GM18520 (cell line): Measurements from ENCODE around the gene ETV5.

Source experiments
- ATAC-seq: cut with Tn5 transposase; IDR thresholded peaks from one replicate; pipeline ENCODE4 v1.9.1; 2021; ENCODE audit not compliant: unreplicated experiment

The ETV5 gene

GRCh38 chr3:186124592-186124991, 15.7 kb upstream of the ETV5 start:
- no peak for ATAC-seq

- no peak for ATAC-seq
Measured at GRCh38 chr3:186123012-186123411, 14.1 kb upstream of the ETV5 start.

- ATAC-seq = no peak
Measured at GRCh38 chr3:186121968-186122367, 13.1 kb upstream of the ETV5 start.

- ATAC-seq = no peak
Measured at GRCh38 chr3:186121278-186121677, 12.4 kb upstream of the ETV5 start.

- no peak for ATAC-seq
Measured at GRCh38 chr3:186119499-186119898, 10.6 kb upstream of the ETV5 start.

- no peak for ATAC-seq
Measured at GRCh38 chr3:186118692-186119091, 9.8 kb upstream of the ETV5 start.

GRCh38 chr3:186117521-186118134, 8.7 kb upstream of the ETV5 start:
- ATAC-seq = no peak

- no peak for ATAC-seq
Measured at GRCh38 chr3:186115239-186115996, 6.5 kb upstream of the ETV5 start.

- ATAC-seq = no peak
Measured at GRCh38 chr3:186110975-186111974, 2.4 kb upstream of the ETV5 start.

GRCh38 chr3:186109897-186110803, 1.3 kb upstream of the ETV5 start:
- no peak for ATAC-seq

GRCh38 chr3:186108106-186108940, 566 bp downstream of the ETV5 start:
- ATAC-seq = no peak

- ATAC-seq = no peak
Measured at GRCh38 chr3:186107215-186108105, 1.4 kb downstream of the ETV5 start.

- ATAC-seq = no peak
Measured at GRCh38 chr3:186105543-186105942, 3.3 kb downstream of the ETV5 start.

GRCh38 chr3:186102687-186103086, 6.2 kb downstream of the ETV5 start:
- no peak for ATAC-seq

- ATAC-seq = no peak
Measured at GRCh38 chr3:186100398-186100797, 8.5 kb downstream of the ETV5 start.

GRCh38 chr3:186099178-186099577, 9.7 kb downstream of the ETV5 start:
- no peak for ATAC-seq

- ATAC-seq = no peak
Measured at GRCh38 chr3:186098740-186099139, 10.1 kb downstream of the ETV5 start.

- ATAC-seq = no peak
Measured at GRCh38 chr3:186097663-186098451, 11.0 kb downstream of the ETV5 start.
